H1 (cell line): Measurements from ENCODE around the gene PSMD6. TPM values are rescaled to one million over a fixed set of nuclear protein-coding genes. Genes with fewer than 3 reads are reported as not detected.

ENCODE experiments used
- EZH2 ChIP-seq: fragments of 200-600 bp; sonication (generic); IDR thresholded peaks from 2 replicates; pipeline ENCODE4 v1.7.1; 2012; ENCODE audit warnings: low read depth, mild to moderate bottlenecking, moderate library complexity, low read length, inconsistent platforms; ENCODE audit not compliant: severe bottlenecking
- SIRT6 ChIP-seq: IDR thresholded peaks from one replicate; pipeline ENCODE4 v1.7.1; 2012; ENCODE audit warnings: low read length, inconsistent platforms
- polyA plus RNA-seq, 7 experiments: library from polyadenylated mRNA; depleted of rRNA in 3 of 7; stranded (reverse) in 5 of 7; unstranded in 2 of 7; fragments of >200 nt in 5 of 7; fragments of 200-250 nt in 2 of 7; gene quantifications; 1 replicate in 5 of 7; 2 replicates in 1 of 7; 4 replicates in 1 of 7; pipeline versions ENCODE4 v1.2.1 to v1.2.3, GENCODE V29; 2011 to 2013; ENCODE audit warnings: missing spikeins in 2 of 7, mixed read lengths in 2 of 7
- total RNA-seq: library from RNA; stranded (reverse); fragmentation: NEBNext Ultra II Directional; extraction: Animal tissue kit (Norgen Biotek cat#: 25700); gene quantifications from 2 replicates; pipeline ENCODE4 v1.2.1, GENCODE V29; 2021
- TF ChIP-seq, protein P1 (sequence below): fragments of 300-600 bp; sonication (generic); IDR thresholded peaks from 2 replicates; pipeline ENCODE4 v1.7.1; 2012; ENCODE audit warnings: low read length, moderate library complexity, mild to moderate bottlenecking, inconsistent platforms; ENCODE audit not compliant: insufficient replicate concordance

Gene PSMD6
- total and polyA plus RNA-seq, 2 of the 8 experiments (the other 6 are each of a cell fraction or from before 2014, with no cell fraction given): 43.7 to 104 TPM

DNA sequence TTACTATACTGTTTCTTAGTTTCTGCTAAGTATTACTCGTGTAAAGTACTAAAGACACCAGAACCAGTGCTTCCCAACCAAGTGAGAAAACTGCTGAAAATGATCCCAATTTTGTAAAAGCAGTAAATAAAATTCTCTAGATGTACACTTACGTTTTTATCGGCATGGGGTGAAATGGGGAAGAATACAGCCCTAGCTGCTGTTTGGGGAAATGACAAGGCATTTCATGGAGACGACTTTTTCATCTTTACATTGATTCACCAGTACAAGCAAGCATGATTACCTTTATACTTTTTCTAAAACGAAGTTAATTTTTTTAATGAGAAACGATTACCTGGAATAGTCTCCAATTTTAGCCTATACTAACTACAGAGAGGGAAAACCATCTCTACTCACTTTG lies 1.4 kb downstream of the PSMD6 start (continued):
- TF ChIP-seq, protein P1, sequence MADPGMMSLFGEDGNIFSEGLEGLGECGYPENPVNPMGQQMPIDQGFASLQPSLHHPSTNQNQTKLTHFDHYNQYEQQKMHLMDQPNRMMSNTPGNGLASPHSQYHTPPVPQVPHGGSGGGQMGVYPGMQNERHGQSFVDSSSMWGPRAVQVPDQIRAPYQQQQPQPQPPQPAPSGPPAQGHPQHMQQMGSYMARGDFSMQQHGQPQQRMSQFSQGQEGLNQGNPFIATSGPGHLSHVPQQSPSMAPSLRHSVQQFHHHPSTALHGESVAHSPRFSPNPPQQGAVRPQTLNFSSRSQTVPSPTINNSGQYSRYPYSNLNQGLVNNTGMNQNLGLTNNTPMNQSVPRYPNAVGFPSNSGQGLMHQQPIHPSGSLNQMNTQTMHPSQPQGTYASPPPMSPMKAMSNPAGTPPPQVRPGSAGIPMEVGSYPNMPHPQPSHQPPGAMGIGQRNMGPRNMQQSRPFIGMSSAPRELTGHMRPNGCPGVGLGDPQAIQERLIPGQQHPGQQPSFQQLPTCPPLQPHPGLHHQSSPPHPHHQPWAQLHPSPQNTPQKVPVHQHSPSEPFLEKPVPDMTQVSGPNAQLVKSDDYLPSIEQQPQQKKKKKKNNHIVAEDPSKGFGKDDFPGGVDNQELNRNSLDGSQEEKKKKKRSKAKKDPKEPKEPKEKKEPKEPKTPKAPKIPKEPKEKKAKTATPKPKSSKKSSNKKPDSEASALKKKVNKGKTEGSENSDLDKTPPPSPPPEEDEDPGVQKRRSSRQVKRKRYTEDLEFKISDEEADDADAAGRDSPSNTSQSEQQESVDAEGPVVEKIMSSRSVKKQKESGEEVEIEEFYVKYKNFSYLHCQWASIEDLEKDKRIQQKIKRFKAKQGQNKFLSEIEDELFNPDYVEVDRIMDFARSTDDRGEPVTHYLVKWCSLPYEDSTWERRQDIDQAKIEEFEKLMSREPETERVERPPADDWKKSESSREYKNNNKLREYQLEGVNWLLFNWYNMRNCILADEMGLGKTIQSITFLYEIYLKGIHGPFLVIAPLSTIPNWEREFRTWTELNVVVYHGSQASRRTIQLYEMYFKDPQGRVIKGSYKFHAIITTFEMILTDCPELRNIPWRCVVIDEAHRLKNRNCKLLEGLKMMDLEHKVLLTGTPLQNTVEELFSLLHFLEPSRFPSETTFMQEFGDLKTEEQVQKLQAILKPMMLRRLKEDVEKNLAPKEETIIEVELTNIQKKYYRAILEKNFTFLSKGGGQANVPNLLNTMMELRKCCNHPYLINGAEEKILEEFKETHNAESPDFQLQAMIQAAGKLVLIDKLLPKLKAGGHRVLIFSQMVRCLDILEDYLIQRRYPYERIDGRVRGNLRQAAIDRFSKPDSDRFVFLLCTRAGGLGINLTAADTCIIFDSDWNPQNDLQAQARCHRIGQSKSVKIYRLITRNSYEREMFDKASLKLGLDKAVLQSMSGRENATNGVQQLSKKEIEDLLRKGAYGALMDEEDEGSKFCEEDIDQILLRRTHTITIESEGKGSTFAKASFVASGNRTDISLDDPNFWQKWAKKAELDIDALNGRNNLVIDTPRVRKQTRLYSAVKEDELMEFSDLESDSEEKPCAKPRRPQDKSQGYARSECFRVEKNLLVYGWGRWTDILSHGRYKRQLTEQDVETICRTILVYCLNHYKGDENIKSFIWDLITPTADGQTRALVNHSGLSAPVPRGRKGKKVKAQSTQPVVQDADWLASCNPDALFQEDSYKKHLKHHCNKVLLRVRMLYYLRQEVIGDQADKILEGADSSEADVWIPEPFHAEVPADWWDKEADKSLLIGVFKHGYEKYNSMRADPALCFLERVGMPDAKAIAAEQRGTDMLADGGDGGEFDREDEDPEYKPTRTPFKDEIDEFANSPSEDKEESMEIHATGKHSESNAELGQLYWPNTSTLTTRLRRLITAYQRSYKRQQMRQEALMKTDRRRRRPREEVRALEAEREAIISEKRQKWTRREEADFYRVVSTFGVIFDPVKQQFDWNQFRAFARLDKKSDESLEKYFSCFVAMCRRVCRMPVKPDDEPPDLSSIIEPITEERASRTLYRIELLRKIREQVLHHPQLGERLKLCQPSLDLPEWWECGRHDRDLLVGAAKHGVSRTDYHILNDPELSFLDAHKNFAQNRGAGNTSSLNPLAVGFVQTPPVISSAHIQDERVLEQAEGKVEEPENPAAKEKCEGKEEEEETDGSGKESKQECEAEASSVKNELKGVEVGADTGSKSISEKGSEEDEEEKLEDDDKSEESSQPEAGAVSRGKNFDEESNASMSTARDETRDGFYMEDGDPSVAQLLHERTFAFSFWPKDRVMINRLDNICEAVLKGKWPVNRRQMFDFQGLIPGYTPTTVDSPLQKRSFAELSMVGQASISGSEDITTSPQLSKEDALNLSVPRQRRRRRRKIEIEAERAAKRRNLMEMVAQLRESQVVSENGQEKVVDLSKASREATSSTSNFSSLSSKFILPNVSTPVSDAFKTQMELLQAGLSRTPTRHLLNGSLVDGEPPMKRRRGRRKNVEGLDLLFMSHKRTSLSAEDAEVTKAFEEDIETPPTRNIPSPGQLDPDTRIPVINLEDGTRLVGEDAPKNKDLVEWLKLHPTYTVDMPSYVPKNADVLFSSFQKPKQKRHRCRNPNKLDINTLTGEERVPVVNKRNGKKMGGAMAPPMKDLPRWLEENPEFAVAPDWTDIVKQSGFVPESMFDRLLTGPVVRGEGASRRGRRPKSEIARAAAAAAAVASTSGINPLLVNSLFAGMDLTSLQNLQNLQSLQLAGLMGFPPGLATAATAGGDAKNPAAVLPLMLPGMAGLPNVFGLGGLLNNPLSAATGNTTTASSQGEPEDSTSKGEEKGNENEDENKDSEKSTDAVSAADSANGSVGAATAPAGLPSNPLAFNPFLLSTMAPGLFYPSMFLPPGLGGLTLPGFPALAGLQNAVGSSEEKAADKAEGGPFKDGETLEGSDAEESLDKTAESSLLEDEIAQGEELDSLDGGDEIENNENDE: no peak
- TF ChIP-seq EZH2 (no peak), SIRT6 (no peak)
- TF ChIP-seq, all 59 proteins: peak for 0
